ENCODE data around the gene FBXO11.

DNA sequence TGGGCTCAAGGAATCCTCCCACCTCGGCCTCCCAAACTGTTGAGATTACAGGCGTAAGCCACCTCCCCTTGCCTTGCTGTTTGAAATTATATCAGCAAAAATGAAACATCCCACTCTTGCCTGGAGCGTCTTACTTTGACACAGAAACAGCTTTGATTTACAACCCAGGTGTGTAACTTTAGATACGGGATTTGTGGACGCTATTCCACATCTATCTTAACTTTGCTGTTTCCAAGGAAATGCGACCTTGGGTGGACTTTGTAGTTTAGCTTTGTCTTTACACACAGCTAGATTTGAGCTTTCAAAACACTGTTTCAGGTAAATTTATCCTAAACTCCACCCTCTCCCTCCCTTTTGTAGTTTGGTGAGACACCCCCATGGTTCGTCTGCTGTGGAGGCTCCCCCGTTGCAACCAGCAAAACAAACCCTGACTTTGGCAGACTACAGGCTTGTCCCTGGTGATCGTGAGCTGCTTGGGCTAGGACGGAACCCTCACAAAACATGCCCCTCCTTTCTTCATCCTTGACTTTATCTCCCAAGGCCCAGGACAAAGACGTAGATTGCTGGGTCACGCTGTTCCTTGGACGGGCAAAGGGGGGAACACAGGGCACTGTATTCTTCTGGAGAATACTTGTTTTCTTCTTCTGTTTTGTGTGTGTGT, 128.9 kb downstream of the FBXO11 start:
- no peak for TF ChIP-seq ZFP30 (CRISPR knock-in tag; IDR thresholded peaks at IDR 0.05)
- TF ChIP-seq, protein P1, sequence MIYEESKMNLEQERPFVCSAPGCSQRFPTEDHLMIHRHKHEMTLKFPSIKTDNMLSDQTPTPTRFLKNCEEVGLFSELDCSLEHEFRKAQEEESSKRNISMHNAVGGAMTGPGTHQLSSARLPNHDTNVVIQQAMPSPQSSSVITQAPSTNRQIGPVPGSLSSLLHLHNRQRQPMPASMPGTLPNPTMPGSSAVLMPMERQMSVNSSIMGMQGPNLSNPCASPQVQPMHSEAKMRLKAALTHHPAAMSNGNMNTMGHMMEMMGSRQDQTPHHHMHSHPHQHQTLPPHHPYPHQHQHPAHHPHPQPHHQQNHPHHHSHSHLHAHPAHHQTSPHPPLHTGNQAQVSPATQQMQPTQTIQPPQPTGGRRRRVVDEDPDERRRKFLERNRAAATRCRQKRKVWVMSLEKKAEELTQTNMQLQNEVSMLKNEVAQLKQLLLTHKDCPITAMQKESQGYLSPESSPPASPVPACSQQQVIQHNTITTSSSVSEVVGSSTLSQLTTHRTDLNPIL (CRISPR knock-in tag; IDR thresholded peaks at IDR 0.05; ENCODE audit: low read depth): no peak
- no peak for TF ChIP-seq PPARA (CRISPR knock-in tag; IDR thresholded peaks at IDR 0.05; ENCODE audit: borderline replicate concordance)
- TF ChIP-seq PATZ1 (CRISPR knock-in tag; IDR thresholded peaks at IDR 0.05; ENCODE audit: borderline replicate concordance): no peak
- no peak for TF ChIP-seq TOX (CRISPR knock-in tag; IDR thresholded peaks at IDR 0.05; ENCODE audit: borderline replicate concordance)
- TF ChIP-seq BACH2 (CRISPR knock-in tag; IDR thresholded peaks at IDR 0.05; ENCODE audit: borderline replicate concordance): no peak
- no peak for TF ChIP-seq RARB (CRISPR knock-in tag; IDR thresholded peaks at IDR 0.05)

Measured in SK-N-SH treated with all-trans-retinoic acid at 6 μM for 48 hours (cell line).